Stimulated activated CD8-positive, alpha-beta memory T cell treated with anti-CD3 and anti-CD28 coated beads, Interleukin-7, amount 100 ng/mL, for 1 hour (primary cell): ENCODE results near the gene RGS7BP.

Experiments used
- DNase-seq, 2 donors: peaks; one replicate each; pipeline ENCODE4 v3.0.0-alpha.2; 2020; ENCODE audit warnings: low read depth in 2 of 2

RGS7BP gene

GRCh38 chr5:64632251-64632650 is 126.4 kb downstream of the RGS7BP start:
- no peak for DNase-seq

GRCh38 chr5:64634997-64635686 is 129.3 kb downstream of the RGS7BP start:
- DNase-seq, result no peak

- no peak for DNase-seq
Measured at GRCh38 chr5:64637144-64637543, 131.3 kb downstream of the RGS7BP start.

GRCh38 chr5:64637837-64638443 is 132.1 kb downstream of the RGS7BP start:
- DNase-seq, result no peak

- no peak for DNase-seq
Measured at GRCh38 chr5:64644831-64645230, 139.0 kb downstream of the RGS7BP start.

GRCh38 chr5:64646169-64646568 is 140.4 kb downstream of the RGS7BP start:
- DNase-seq, result no peak

- no peak for DNase-seq
Measured at GRCh38 chr5:64649512-64649911, 143.7 kb downstream of the RGS7BP start.

GRCh38 chr5:64653766-64654560 is 148.1 kb downstream of the RGS7BP start:
- DNase-seq, result no peak

- no peak for DNase-seq
Measured at GRCh38 chr5:64654561-64654938, 148.7 kb downstream of the RGS7BP start.

- DNase-seq, result no peak
Measured at GRCh38 chr5:64655596-64655995, 149.8 kb downstream of the RGS7BP start.

GRCh38 chr5:64659289-64659688 is 153.5 kb downstream of the RGS7BP start:
- no peak for DNase-seq
